Astrocyte (in vitro differentiated cells and primary cell): ENCODE results near the gene METTL16.

ENCODE experiments used
- EZH2 ChIP-seq: IDR thresholded peaks from 2 replicates; pipeline ENCODE4 v1.6.1; 2012; ENCODE audit warnings: mild to moderate bottlenecking, low read length, inconsistent platforms; ENCODE audit not compliant: insufficient read depth
- TF ChIP-seq, protein P1 (sequence below): IDR thresholded peaks from 2 replicates; pipeline ENCODE4 v1.5.1; 2011; ENCODE audit warnings: low read depth, mild to moderate bottlenecking, inconsistent platforms, low read length, moderate library complexity; ENCODE audit not compliant: insufficient read depth

DNA sequence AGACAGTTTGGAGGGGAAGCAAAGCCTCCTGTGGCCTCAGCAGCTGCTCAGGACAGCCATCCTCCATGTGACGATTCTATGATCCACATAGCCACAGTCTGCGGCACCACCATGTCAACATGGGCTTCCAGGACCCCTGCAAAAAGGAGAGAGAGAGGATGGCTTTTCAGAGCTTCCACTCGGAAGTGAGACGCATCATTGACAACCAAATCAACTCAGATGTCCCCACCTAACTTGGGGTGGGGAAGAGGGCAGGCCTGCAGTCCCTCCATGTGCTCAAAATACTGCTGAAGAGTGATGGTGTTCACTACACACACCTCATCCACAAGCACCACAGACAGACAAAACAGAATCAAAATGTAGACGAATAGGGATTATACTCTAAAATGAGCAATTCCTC lies 5.9 kb upstream of the METTL16 start:
- TF ChIP-seq, protein P1, sequence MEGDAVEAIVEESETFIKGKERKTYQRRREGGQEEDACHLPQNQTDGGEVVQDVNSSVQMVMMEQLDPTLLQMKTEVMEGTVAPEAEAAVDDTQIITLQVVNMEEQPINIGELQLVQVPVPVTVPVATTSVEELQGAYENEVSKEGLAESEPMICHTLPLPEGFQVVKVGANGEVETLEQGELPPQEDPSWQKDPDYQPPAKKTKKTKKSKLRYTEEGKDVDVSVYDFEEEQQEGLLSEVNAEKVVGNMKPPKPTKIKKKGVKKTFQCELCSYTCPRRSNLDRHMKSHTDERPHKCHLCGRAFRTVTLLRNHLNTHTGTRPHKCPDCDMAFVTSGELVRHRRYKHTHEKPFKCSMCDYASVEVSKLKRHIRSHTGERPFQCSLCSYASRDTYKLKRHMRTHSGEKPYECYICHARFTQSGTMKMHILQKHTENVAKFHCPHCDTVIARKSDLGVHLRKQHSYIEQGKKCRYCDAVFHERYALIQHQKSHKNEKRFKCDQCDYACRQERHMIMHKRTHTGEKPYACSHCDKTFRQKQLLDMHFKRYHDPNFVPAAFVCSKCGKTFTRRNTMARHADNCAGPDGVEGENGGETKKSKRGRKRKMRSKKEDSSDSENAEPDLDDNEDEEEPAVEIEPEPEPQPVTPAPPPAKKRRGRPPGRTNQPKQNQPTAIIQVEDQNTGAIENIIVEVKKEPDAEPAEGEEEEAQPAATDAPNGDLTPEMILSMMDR = no peak
- TF ChIP-seq EZH2 = no peak
